Measurements from ENCODE around the gene GATAD2A. TPM values are rescaled to one million over a fixed set of nuclear protein-coding genes. Genes with fewer than 3 reads are reported as not detected.
A peak's percentile ranks its signal among the peaks of the same experiment; 100 is the strongest.

GATAD2A gene
- total RNA-seq, 1 experiment from 2014 or later = 99.6 TPM

DNA sequence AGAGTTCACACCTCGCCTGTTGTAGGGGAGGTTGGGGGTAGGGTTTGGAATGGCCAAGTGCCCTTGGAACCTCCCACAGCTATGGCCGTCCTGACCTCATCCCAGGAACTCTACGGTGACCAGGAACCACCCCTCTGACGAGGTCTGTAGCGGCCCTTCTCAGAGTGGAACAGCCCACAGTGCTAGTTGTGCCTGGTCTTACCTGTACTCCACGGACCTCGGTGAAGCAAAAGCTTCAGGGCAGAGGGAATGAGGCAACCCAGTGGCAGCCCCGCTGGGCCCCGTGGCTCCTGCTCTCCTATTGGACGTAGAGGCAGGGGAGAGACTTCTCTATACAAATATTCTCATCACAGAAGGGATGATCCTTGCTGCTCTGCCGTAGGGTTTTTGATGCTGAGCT, 102.7 kb downstream of the GATAD2A start:
- in situ Hi-C loops (cut with HindIII; ENCODE audit: low pct_unique_long_range_greater_than_20kb, low sequenced_read_pairs) (no loop called here), intact Hi-C loops (cut with micrococcal nuclease; ENCODE audit: unreplicated experiment) (no loop called here)
- Histone ChIP-seq H3K36me3 (ENCODE audit: control insufficient read depth, insufficient read depth, low read length) (no peaks in the 10 kb centered on the region), H3K27me3 (ENCODE audit: control insufficient read depth, insufficient read depth, low read length) (no peaks in the 10 kb centered on the region), H3K4me3 (ENCODE audit: low read depth in 2 of 2, low read length in 2 of 2) (no peak overlapping the region), H3K4me1 (ENCODE audit: control insufficient read depth, insufficient read depth, low read length) (no peaks in the 10 kb centered on the region), H3K27ac (ENCODE audit: low read length) (no peak overlapping the region), H3K9me3 (ENCODE audit: control insufficient read depth, insufficient read depth, low read depth, low read length) (no peaks in the 10 kb centered on the region)
- CTCF ChIA-PET = interaction anchor here (0.6 kb wide), 1 partner anchor 89 kb away, joined by 8 read pairs; no protein-coding TSS in a partner anchor
- DNase-seq (ENCODE audit: low read depth, low spot score) (no peak), ATAC-seq (no peak)
- BruUV-seq (replicated peaks) = no TSS peak
- POLR2A ChIA-PET = no interaction called here
- TF ChIP-seq, protein P1, sequence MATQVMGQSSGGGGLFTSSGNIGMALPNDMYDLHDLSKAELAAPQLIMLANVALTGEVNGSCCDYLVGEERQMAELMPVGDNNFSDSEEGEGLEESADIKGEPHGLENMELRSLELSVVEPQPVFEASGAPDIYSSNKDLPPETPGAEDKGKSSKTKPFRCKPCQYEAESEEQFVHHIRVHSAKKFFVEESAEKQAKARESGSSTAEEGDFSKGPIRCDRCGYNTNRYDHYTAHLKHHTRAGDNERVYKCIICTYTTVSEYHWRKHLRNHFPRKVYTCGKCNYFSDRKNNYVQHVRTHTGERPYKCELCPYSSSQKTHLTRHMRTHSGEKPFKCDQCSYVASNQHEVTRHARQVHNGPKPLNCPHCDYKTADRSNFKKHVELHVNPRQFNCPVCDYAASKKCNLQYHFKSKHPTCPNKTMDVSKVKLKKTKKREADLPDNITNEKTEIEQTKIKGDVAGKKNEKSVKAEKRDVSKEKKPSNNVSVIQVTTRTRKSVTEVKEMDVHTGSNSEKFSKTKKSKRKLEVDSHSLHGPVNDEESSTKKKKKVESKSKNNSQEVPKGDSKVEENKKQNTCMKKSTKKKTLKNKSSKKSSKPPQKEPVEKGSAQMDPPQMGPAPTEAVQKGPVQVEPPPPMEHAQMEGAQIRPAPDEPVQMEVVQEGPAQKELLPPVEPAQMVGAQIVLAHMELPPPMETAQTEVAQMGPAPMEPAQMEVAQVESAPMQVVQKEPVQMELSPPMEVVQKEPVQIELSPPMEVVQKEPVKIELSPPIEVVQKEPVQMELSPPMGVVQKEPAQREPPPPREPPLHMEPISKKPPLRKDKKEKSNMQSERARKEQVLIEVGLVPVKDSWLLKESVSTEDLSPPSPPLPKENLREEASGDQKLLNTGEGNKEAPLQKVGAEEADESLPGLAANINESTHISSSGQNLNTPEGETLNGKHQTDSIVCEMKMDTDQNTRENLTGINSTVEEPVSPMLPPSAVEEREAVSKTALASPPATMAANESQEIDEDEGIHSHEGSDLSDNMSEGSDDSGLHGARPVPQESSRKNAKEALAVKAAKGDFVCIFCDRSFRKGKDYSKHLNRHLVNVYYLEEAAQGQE (IDR thresholded peaks at IDR 0.05; ENCODE audit: insufficient read depth in 1 of 2, low read depth in 2 of 2, low read length in 1 of 2) = no peak
- no peak for TF ChIP-seq POLR2AphosphoS5 (IDR thresholded peaks at IDR 0.05; ENCODE audit: low read depth, low read length)
- TF ChIP-seq, protein P2, sequence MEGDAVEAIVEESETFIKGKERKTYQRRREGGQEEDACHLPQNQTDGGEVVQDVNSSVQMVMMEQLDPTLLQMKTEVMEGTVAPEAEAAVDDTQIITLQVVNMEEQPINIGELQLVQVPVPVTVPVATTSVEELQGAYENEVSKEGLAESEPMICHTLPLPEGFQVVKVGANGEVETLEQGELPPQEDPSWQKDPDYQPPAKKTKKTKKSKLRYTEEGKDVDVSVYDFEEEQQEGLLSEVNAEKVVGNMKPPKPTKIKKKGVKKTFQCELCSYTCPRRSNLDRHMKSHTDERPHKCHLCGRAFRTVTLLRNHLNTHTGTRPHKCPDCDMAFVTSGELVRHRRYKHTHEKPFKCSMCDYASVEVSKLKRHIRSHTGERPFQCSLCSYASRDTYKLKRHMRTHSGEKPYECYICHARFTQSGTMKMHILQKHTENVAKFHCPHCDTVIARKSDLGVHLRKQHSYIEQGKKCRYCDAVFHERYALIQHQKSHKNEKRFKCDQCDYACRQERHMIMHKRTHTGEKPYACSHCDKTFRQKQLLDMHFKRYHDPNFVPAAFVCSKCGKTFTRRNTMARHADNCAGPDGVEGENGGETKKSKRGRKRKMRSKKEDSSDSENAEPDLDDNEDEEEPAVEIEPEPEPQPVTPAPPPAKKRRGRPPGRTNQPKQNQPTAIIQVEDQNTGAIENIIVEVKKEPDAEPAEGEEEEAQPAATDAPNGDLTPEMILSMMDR (IDR thresholded peaks at IDR 0.05) = no peak
- TF ChIP-seq TCF7L2 (IDR thresholded peaks at IDR 0.05; ENCODE audit: low read depth, low read length) = no peak

GRCh38 chr19:19510432-19510831, 105.0 kb downstream of the GATAD2A start:
- ATAC-seq (peak; percentile 46), DNase-seq (ENCODE audit: low read depth, low spot score) (no peak)
- ChIA-PET CTCF (no interaction called here), POLR2A (no interaction called here)
- no peaks in the 10 kb centered on the region for H3K9me3 ChIP-seq (ENCODE audit: control insufficient read depth, insufficient read depth, low read depth, low read length)
- no TSS peak for BruUV-seq (replicated peaks)
- in situ Hi-C loops (cut with HindIII; ENCODE audit: low pct_unique_long_range_greater_than_20kb, low sequenced_read_pairs) = no loop called here
- H3K27me3 ChIP-seq (ENCODE audit: control insufficient read depth, insufficient read depth, low read length) = no peaks in the 10 kb centered on the region
- H3K4me3 ChIP-seq (ENCODE audit: low read depth in 2 of 2, low read length in 2 of 2) = no peak overlapping the region
- no peaks in the 10 kb centered on the region for H3K36me3 ChIP-seq (ENCODE audit: control insufficient read depth, insufficient read depth, low read length)
- TF ChIP-seq POLR2AphosphoS5 (IDR thresholded peaks at IDR 0.05; ENCODE audit: low read depth, low read length) = no peak
- TF ChIP-seq, protein P1 (IDR thresholded peaks at IDR 0.05; ENCODE audit: insufficient read depth in 1 of 2, low read depth in 2 of 2, low read length in 1 of 2) = no peak
- TF ChIP-seq, protein P2 (IDR thresholded peaks at IDR 0.05) = no peak
- TF ChIP-seq TCF7L2 (IDR thresholded peaks at IDR 0.05; ENCODE audit: low read depth, low read length) = no peak
- no peak for TF ChIP-seq SIN3A (IDR thresholded peaks at IDR 0.05; ENCODE audit: borderline replicate concordance, insufficient read depth, low read depth, low read length)
- H3K27ac ChIP-seq (ENCODE audit: low read length) = no peak overlapping the region
- no peaks in the 10 kb centered on the region for H3K4me1 ChIP-seq (ENCODE audit: control insufficient read depth, insufficient read depth, low read length)
- intact Hi-C loops (cut with micrococcal nuclease; ENCODE audit: unreplicated experiment) = no loop called here

Data from Panc1 (cell line).